Prostate gland (tissue), 2 donors: ENCODE measurements around the gene ARID5A.

Experiments
- POLR2AphosphoS5 ChIP-seq: sonication (generic); formaldehyde crosslinking; IDR thresholded peaks from one replicate; pipeline ENCODE4 v1.6.1; 2017; ENCODE audit warnings: antibody characterized with exemption
- TF ChIP-seq, protein P1 (sequence below), 4 experiments: fragments of 200-600 bp in 2 of 4; fragments of 450-650 bp in 2 of 4; sonication (generic) in 2 of 4; IDR thresholded peaks; 1 replicate in 3 of 4; 2 replicates in 1 of 4; pipeline ENCODE4 v1.5.1; 2016 to 2019; ENCODE audit warnings: antibody characterized with exemption in 4 of 4, mild to moderate bottlenecking in 2 of 4, moderate library complexity in 2 of 4

DNA sequence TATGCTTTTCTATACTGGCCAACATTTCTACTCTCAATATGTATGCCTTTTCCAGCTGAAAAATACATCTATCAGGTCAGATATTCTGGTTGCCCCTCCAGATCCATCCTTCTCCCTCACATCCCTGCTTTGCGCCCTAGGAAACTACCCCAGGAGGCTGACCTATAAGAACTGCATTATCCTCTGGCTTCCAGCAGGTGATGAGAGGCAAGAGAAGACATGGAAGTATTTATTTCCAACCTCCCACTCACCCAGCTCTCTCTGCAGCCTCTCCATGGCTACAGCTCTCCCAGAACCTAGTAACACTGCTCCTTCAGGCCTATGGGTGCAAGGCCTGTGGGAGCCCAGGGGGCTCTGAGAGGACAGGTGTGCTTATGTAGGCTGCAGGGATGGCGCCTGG is 42.9 kb downstream of the ARID5A start:
- TF ChIP-seq POLR2AphosphoS5 = no peak
- TF ChIP-seq, protein P1, sequence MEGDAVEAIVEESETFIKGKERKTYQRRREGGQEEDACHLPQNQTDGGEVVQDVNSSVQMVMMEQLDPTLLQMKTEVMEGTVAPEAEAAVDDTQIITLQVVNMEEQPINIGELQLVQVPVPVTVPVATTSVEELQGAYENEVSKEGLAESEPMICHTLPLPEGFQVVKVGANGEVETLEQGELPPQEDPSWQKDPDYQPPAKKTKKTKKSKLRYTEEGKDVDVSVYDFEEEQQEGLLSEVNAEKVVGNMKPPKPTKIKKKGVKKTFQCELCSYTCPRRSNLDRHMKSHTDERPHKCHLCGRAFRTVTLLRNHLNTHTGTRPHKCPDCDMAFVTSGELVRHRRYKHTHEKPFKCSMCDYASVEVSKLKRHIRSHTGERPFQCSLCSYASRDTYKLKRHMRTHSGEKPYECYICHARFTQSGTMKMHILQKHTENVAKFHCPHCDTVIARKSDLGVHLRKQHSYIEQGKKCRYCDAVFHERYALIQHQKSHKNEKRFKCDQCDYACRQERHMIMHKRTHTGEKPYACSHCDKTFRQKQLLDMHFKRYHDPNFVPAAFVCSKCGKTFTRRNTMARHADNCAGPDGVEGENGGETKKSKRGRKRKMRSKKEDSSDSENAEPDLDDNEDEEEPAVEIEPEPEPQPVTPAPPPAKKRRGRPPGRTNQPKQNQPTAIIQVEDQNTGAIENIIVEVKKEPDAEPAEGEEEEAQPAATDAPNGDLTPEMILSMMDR (IDR thresholded peaks at IDR 0.05) = no peak
